Measurements from ENCODE around the gene RENBP. TPM values are rescaled to one million over a fixed set of nuclear protein-coding genes. Genes with fewer than 3 reads are reported as not detected.

Gene RENBP
- total RNA-seq, 2 experiments from 2014 or later = 8.6 to 9.3 TPM

DNA sequence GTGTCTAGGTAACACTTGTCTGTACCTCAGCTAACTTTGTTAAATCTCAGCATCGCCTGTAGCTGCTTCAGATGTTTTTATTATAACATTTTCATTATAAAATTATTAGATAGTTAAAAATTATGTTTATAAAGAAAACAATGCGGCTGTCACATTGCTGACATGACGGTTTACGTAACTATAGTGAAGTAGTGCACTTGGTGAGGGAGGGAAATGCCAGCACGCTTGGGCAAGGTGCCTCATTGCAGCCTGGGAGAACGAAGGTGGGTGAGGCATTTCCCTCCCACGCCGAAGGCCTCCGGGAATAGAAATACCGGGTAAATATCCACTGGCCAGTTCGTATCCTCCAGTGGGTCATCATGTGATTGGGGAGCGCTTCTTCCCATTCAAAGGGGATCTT lies 44.0 kb upstream of the RENBP start:
- Mint-ChIP-seq H3K27ac (no peak overlapping the region), H3K27me3 (no peaks in the 10 kb centered on the region), H3K36me3 (ENCODE audit: low read depth) (no peaks in the 10 kb centered on the region), H3K4me3 (no peak overlapping the region), H3K9me3 (no peaks in the 10 kb centered on the region), H3K4me1 (ENCODE audit: low read depth) (peaks cover 33% of the 10 kb centered on the region)
- Histone ChIP-seq H3K4me1 (ENCODE audit: insufficient read depth, low read length) (peaks cover 48% of the 10 kb centered on the region), H3K27ac (ENCODE audit: low read depth in 1 of 2, low read length in 2 of 2) (no peak overlapping the region), H3K4me3 (ENCODE audit: low read length) (no peak overlapping the region), H3K36me3 (ENCODE audit: insufficient read depth, low read length) (no peaks in the 10 kb centered on the region), H3K9me3 (ENCODE audit: control insufficient read depth in 1 of 2, insufficient read depth in 1 of 2, low read length in 2 of 2) (no peaks in the 10 kb centered on the region), H3K27me3 (ENCODE audit: control insufficient read depth in 1 of 2, insufficient read depth in 2 of 2, low read length in 2 of 2) (no peaks in the 10 kb centered on the region)
- no peak for DNase-seq
- TF ChIP-seq, protein P1, sequence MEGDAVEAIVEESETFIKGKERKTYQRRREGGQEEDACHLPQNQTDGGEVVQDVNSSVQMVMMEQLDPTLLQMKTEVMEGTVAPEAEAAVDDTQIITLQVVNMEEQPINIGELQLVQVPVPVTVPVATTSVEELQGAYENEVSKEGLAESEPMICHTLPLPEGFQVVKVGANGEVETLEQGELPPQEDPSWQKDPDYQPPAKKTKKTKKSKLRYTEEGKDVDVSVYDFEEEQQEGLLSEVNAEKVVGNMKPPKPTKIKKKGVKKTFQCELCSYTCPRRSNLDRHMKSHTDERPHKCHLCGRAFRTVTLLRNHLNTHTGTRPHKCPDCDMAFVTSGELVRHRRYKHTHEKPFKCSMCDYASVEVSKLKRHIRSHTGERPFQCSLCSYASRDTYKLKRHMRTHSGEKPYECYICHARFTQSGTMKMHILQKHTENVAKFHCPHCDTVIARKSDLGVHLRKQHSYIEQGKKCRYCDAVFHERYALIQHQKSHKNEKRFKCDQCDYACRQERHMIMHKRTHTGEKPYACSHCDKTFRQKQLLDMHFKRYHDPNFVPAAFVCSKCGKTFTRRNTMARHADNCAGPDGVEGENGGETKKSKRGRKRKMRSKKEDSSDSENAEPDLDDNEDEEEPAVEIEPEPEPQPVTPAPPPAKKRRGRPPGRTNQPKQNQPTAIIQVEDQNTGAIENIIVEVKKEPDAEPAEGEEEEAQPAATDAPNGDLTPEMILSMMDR (IDR thresholded peaks at IDR 0.05) = no peak
- POLR2A ChIA-PET = no interaction called here
- ATAC-seq (ENCODE audit: poor library complexity) = no peak
- intact Hi-C loops (cut with DNase I, micrococcal nuclease) = no loop called here
- CTCF ChIA-PET = interaction anchor here (1.0 kb wide), 1 partner anchor 25 kb away, joined by 5 read pairs; no protein-coding TSS in a partner anchor

DNA sequence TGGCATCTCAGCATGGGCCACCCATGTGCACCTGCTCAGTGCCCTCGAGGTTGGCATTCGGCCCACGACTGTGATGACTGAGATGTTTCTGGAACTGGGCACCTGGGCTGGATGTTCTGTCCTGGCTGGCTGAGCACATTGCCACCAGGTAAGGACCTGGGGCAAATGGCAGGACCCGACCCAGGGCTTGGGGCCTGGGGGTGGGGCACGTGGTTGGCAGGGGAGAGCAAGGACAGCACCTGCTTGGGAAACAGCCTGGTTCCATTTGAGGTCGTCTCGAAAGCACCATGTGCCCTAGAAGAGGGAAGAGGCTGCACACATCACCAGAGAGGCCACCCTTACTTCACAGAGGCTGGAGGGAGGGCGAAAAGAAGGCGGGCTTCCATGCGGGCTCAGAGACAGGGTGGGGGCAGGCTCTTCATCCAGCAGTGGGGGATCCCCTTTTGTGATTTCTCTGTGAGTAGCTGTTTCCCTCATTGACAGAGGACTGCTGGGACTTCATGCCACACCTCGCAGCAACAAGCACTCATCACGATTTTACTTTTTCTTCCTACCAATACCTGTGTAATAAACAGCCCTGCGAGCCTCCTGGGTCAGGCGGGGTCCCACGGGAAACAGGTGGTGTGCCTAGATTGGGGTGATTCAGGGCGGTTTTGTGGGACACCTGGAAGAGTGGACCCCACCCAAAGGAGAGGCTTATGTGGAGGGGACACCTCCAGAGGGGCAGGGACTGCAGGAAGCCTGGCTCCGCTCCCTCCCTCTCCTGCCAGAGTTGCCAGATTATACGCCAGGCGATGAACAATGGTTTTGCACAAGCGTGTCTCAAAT lies 40.1 kb upstream of the RENBP start:
- peaks cover 72% of the 10 kb centered on the region for H3K4me1 ChIP-seq (ENCODE audit: insufficient read depth, low read length)

DNA sequence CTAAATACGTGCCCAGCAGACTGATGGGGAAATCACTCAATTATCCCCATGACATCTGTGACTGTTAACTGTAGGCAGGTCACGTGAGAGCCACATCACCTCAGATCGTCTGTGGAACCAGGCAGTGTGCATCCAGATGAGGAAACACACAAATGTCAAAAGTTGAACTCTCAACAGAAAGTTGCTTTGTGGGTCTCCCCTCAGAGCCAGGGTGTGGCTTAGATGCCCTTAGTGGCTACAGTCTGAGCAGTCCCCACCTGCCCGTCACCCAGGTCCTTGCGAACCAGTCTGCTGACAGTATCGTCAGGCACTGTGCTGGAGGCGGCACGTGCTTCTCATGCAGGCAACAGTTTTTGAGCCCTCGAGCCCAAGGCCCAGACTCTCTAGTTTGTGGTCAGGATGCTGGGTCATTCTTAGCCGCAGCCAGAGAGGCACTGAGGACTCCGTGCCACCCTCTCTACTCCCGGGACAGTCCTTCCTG lies 38.9 kb upstream of the RENBP start:
- Mint-ChIP-seq H3K27me3 (no peaks in the 10 kb centered on the region), H3K4me1 (ENCODE audit: low read depth) (peaks cover 52% of the 10 kb centered on the region), H3K27ac (peak overlapping the region; percentile 99), H3K36me3 (ENCODE audit: low read depth) (no peaks in the 10 kb centered on the region), H3K9me3 (no peaks in the 10 kb centered on the region), H3K4me3 (peak overlapping the region; percentile 73)
- H3K4me1 ChIP-seq (ENCODE audit: insufficient read depth, low read length) = peaks cover 69% of the 10 kb centered on the region
- no peaks in the 10 kb centered on the region for H3K9me3 ChIP-seq (ENCODE audit: control insufficient read depth in 1 of 2, insufficient read depth in 1 of 2, low read length in 2 of 2)
- CTCF ChIA-PET = interaction anchor here (1.0 kb wide), 1 partner anchor 10 kb away, joined by 3 read pairs; no protein-coding TSS in a partner anchor
- intact Hi-C loops (cut with DNase I, micrococcal nuclease) = no loop called here
- H3K27ac ChIP-seq (ENCODE audit: low read depth in 1 of 2, low read length in 2 of 2) = peak overlapping the region; percentile 35 to 79
- TF ChIP-seq, protein P1 (IDR thresholded peaks at IDR 0.05) = no peak
- DNase-seq (peak in 3 of 14 experiments; percentile 24 to 70 (median 62)), ATAC-seq (ENCODE audit: poor library complexity) (no peak)
- H3K4me3 ChIP-seq (ENCODE audit: low read length) = no peak overlapping the region
- H3K27me3 ChIP-seq (ENCODE audit: control insufficient read depth in 1 of 2, insufficient read depth in 2 of 2, low read length in 2 of 2) = no peaks in the 10 kb centered on the region
- no peaks in the 10 kb centered on the region for H3K36me3 ChIP-seq (ENCODE audit: insufficient read depth, low read length)
- POLR2A ChIA-PET = interaction anchor here (0.8 to 4.1 kb wide), 2 partner anchors 11 to 58 kb away, joined by 3 to 26 read pairs; partner anchors contain the start of genes ARHGAP4, HCFC1 and TMEM187

More for the DNA sequence above, 40.1 kb upstream of the RENBP start:
- Mint-ChIP-seq H3K36me3 (ENCODE audit: low read depth) (no peaks in the 10 kb centered on the region), H3K27ac (peak overlapping the region; percentile 99), H3K9me3 (no peaks in the 10 kb centered on the region), H3K27me3 (no peaks in the 10 kb centered on the region), H3K4me3 (peak overlapping the region; percentile 87), H3K4me1 (ENCODE audit: low read depth) (peaks cover 55% of the 10 kb centered on the region)
- TF ChIP-seq, protein P1 (IDR thresholded peaks at IDR 0.05) = no peak
- Histone ChIP-seq H3K9me3 (ENCODE audit: control insufficient read depth in 1 of 2, insufficient read depth in 1 of 2, low read length in 2 of 2) (no peaks in the 10 kb centered on the region), H3K27ac (ENCODE audit: low read depth in 1 of 2, low read length in 2 of 2) (peak overlapping the region; percentile 74 to 79), H3K4me3 (ENCODE audit: low read length) (no peak overlapping the region), H3K27me3 (ENCODE audit: control insufficient read depth in 1 of 2, insufficient read depth in 2 of 2, low read length in 2 of 2) (no peaks in the 10 kb centered on the region), H3K36me3 (ENCODE audit: insufficient read depth, low read length) (no peaks in the 10 kb centered on the region)
- CTCF ChIA-PET = no interaction called here
- ATAC-seq (ENCODE audit: poor library complexity) = peak; percentile 50
- POLR2A ChIA-PET = interaction anchor here (0.6 to 4.1 kb wide), 4 partner anchors 12 to 386 kb away, joined by 3 to 26 read pairs (median 3); partner anchors contain the start of genes HCFC1 and TMEM187
- intact Hi-C loops (cut with DNase I, micrococcal nuclease) = loop anchor here in 1 of 2 experiments (2.0 kb wide), 1 partner anchor 16 kb away; no protein-coding TSS in a partner anchor
- peak in 7 of 14 experiments; percentile 19 to 80 (median 39) for DNase-seq

All from CD4-positive, alpha-beta T cell (primary cell).